Activated naive CD4-positive, alpha-beta T cell treated with anti-CD3 and anti-CD28 coated beads, Interleukin-2, amount 10 ng/mL, durations not matched to agents 7 days and 5 days (primary cell): ENCODE measurements around the gene RPS19.
"Not testable (repeated sequence)": the region's sequence is repeated elsewhere in the genome, so short reads cannot be mapped to it uniquely, and the experiment has no call there.

Experiments used
- CTCF ChIA-PET: fragments of 350-600 bp; sonication (Branson Sonifier 250); formaldehyde crosslinking; loops from one replicate; lab custom pipeline; 2021; ENCODE audit warnings: antibody characterized with exemption; lab: Charles Lee
- DNase-seq: peaks from one replicate; pipeline ENCODE4 v3.0.0-alpha.2; 2020
- H3K27ac Mint-ChIP-seq: one replicate; pipeline ENCODE4 v1.8.0; 2021; ENCODE audit warnings: mild to moderate bottlenecking, moderate library complexity, mixed read lengths
- H3K27me3 Mint-ChIP-seq: one replicate; pipeline ENCODE4 v1.8.0; 2021; ENCODE audit warnings: mild to moderate bottlenecking, mixed read lengths
- H3K36me3 Mint-ChIP-seq: one replicate; pipeline ENCODE4 v1.8.0; 2021; ENCODE audit warnings: mixed read lengths
- H3K4me1 Mint-ChIP-seq: one replicate; pipeline ENCODE4 v1.8.0; 2021; ENCODE audit warnings: mixed read lengths
- H3K4me3 Mint-ChIP-seq: one replicate; pipeline ENCODE4 v1.8.0; 2021; ENCODE audit warnings: mild to moderate bottlenecking, moderate library complexity, mixed read lengths
- H3K9me3 Mint-ChIP-seq: one replicate; pipeline ENCODE4 v1.8.0; 2021; ENCODE audit warnings: mixed read lengths

RPS19 gene

DNA sequence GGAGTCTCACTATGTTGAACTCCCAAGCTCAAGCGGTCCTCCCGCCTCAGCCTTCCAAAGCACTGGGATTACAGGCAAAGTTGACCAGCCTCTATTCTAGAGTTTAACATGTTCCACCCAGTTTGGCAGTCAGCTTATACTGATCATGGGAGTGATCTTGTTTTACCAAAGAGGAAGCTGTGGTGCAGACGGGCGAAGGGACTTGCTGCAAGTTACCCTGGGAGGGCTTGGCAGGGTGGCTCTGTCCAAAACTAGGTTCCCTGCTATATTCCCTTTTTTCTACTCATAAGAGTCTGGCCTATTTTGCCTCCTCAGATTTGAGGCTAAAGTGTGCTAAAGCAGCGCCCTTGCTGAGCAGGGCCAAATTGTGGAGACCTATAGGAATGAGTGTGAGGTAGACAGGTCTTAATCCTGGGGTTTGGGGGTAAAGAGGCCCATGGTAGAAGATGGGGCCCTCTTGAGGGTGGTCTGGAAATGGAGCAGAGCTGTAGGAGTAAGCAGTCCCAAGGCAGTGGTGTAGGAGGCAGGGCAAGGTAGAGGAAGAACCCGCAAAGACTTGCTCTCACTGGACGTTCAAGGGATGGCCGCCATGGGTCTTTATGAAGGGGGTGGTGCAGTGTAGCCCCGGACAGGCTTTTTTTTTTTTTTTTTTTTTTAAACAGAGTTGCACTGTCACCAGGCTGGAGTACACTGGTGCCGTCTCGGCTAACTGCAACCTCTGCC lies 3.3 kb downstream of the RPS19 start:
- H3K27ac Mint-ChIP-seq: peak overlapping the region; percentile 56
- H3K4me3 Mint-ChIP-seq: peak overlapping the region; percentile 14
- no peak for DNase-seq
- H3K27me3 Mint-ChIP-seq: no peaks in the 10 kb centered on the region
- CTCF ChIA-PET: interaction anchor here (1.1 to 3.0 kb wide), 2 partner anchors 9 to 71 kb away, joined by 3 to 18 read pairs; no protein-coding TSS in a partner anchor
- peaks cover 69% of the 10 kb centered on the region for H3K4me1 Mint-ChIP-seq
- H3K36me3 Mint-ChIP-seq: peaks cover 56% of the 10 kb centered on the region
- no peaks in the 10 kb centered on the region for H3K9me3 Mint-ChIP-seq

DNA sequence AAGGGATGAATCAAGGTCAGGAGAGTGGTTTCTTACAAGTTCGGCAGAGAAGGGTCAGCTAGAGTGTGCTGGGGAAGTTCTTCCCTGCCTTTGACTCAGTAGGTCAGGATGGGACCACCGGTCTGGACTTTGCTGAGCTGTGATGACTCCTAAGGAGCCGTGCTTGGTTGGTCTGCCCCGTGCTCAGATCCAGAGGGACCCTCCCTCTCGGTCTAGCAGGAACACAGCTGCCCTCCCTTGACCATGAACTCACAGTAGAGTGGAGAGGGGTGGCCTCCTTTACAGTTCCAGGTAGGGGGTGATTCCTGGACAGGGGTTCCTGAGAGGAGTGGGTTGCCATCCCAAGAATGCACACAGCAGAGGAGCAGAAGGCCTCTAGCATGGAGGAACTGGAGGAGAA lies 4.3 kb downstream of the RPS19 start:
- DNase-seq: no peak
- H3K36me3 Mint-ChIP-seq: peaks cover 63% of the 10 kb centered on the region
- H3K9me3 Mint-ChIP-seq: no peaks in the 10 kb centered on the region
- CTCF ChIA-PET: interaction anchor here (1.1 to 3.0 kb wide), 4 partner anchors 8 to 87 kb away, joined by 3 to 18 read pairs (median 4); no protein-coding TSS in a partner anchor
- no peaks in the 10 kb centered on the region for H3K27me3 Mint-ChIP-seq
- no peak overlapping the region for H3K4me3 Mint-ChIP-seq
- peak overlapping the region; percentile 71 for H3K27ac Mint-ChIP-seq
- peaks cover 73% of the 10 kb centered on the region for H3K4me1 Mint-ChIP-seq

DNA sequence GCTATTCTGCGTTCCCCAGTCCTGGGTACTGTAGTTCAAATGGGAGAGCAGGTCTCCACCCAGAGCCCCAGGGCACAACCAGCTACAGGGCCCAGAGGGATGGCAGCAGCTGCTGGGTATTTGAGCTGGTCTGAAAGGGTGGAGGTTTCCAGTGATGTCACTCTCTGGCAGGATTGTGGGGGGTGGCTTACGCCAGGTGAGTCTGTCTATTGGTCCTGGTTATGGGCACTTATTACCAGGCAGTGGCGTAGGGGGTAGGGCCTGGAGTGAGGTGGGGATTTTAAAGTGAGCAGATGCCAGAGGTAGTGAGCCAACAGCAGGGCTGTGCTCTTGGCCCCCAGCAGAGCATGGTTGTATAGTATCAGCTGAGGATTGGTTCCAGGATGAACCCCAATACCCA lies 6.2 kb downstream of the RPS19 start:
- CTCF ChIA-PET: no interaction called here
- peaks cover 85% of the 10 kb centered on the region for H3K4me1 Mint-ChIP-seq
- peak overlapping the region; percentile 70 for H3K27ac Mint-ChIP-seq

DNA sequence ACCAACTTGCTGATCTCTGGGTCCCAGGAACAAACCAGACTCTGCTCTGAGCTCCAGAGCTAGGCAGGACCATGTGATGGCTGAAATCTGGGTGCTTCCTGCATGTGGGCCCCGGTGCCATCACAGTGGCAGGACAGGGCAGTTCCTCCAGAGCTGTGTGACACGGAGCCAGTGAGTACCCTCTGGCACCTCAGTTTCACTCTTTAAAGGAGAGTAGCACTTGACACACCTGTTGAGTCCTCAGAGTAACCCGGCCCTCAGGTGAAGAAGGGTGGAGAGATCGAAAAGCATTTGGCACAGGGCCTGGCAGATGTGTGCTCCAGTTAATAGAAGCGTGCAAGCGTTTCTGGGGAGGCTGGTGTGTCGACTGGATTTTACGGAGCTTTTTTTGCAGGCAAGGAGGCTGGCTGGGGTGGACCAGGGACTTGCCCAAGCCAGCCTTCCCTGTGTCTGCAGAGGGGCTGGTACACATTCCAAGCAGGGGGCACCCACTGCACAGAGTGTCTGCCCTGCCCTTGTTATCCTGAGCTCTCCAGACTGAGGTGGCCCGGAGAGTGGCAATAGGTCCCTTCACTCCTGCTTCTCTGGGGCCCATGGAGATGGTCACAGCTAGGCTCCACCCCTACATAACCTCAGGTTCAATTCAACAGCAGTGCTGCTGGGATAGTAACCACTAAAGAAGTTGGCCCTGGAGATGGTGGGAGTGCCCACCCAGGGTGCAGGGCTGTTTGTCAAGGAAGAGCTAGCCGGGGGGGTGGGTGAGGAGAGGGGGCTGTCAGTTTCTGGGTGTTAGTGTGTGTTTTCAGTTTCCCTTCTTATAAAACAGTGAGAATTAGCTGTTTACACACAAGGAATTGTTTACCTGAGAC lies 8.3 kb downstream of the RPS19 start:
- H3K36me3 Mint-ChIP-seq: peaks cover 65% of the 10 kb centered on the region
- H3K27ac Mint-ChIP-seq: peak overlapping the region; percentile 89
- peak overlapping the region; percentile 2 for H3K4me3 Mint-ChIP-seq
- CTCF ChIA-PET: interaction anchor here (0.8 to 1.4 kb wide), 2 partner anchors 18 to 83 kb away, joined by 3 to 4 read pairs; no protein-coding TSS in a partner anchor
- peaks cover 85% of the 10 kb centered on the region for H3K4me1 Mint-ChIP-seq
- no peak for DNase-seq
- no peaks in the 10 kb centered on the region for H3K9me3 Mint-ChIP-seq
- H3K27me3 Mint-ChIP-seq: no peaks in the 10 kb centered on the region

More for the DNA sequence above, 6.2 kb downstream of the RPS19 start:
- no peaks in the 10 kb centered on the region for H3K9me3 Mint-ChIP-seq
- H3K36me3 Mint-ChIP-seq: peaks cover 71% of the 10 kb centered on the region
- no peak overlapping the region for H3K4me3 Mint-ChIP-seq
- no peaks in the 10 kb centered on the region for H3K27me3 Mint-ChIP-seq
- no peak for DNase-seq

DNA sequence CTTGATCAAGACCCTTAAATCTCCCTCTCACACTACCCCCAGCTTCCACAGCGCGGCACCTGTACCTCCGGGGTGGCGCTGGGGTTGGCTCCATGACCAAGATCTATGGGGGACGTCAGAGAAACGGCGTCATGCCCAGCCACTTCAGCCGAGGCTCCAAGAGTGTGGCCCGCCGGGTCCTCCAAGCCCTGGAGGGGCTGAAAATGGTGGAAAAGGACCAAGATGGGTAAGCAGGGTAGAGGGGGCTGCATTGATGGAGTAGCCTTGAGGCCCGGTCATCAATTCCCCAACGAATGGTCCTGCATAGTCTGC lies 8.9 kb downstream of the RPS19 start:
- no peaks in the 10 kb centered on the region for H3K27me3 Mint-ChIP-seq
- H3K27ac Mint-ChIP-seq: peak overlapping the region; percentile 89
- peaks cover 62% of the 10 kb centered on the region for H3K36me3 Mint-ChIP-seq
- peaks cover 87% of the 10 kb centered on the region for H3K4me1 Mint-ChIP-seq
- no peak overlapping the region for H3K4me3 Mint-ChIP-seq
- CTCF ChIA-PET: interaction anchor here (0.8 to 2.2 kb wide), 2 partner anchors 19 to 83 kb away, joined by 4 read pairs; no protein-coding TSS in a partner anchor
- no peak for DNase-seq
- H3K9me3 Mint-ChIP-seq: no peaks in the 10 kb centered on the region

DNA sequence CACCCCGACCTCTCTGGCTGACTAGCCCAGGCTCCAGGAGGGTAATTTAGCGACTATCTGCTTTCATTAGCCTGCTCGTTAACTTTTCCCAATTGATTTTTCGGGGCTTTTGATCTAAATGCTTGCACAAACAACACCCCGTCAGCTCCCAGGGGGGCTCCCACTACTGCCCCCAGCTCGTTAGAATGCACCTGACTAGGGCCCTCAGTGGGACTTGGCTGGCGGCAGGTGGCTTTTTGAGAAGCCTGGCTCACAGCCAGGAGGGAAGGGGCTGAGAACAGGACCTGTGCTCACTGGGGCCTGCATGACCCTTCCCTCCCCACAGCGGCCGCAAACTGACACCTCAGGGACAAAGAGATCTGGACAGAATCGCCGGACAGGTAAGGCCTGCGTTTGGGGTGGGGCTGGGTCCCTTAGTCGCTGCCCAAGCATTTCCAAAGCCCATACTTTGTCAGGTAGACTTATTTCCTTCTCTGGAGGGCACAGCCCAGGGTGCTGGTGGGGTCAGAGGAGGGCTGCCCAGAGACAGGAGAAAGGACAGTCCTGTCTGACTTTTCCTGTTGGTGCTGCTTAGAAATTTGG lies 9.4 kb downstream of the RPS19 start:
- Mint-ChIP-seq H3K36me3 (peaks cover 57% of the 10 kb centered on the region), H3K27ac (peak overlapping the region; percentile 99), H3K27me3 (no peaks in the 10 kb centered on the region), H3K4me1 (peaks cover 87% of the 10 kb centered on the region), H3K9me3 (no peaks in the 10 kb centered on the region), H3K4me3 (no peak overlapping the region)
- no peak for DNase-seq
- CTCF ChIA-PET: interaction anchor here (0.8 to 4.4 kb wide), 3 partner anchors 10 to 82 kb away, joined by 4 to 37 read pairs (median 4); partner anchors contain the start of gene RPS19

DNA sequence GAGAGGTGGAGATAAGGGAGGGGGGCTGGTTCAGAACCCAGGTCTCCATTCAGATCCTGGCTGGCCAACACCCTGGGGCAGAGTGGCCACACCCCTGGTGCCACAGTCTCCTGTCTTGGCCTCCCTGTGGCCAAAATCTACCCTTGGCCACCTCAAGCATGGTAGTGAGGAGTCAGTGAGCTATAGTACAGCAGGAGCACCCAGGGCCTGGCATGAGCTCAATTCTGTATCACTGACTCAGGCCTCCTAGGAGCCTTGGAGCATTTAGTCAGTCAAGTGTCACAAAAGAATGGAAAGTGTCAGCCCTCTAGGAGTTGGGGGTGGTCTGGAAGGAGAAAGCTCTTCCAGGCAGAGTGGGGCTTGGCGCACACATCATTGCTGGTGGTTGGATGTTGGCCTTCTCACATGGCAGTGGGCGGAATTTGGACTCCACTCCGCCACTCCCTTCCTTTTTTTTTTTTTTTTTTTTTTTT lies 10.4 kb downstream of the RPS19 start:
- Mint-ChIP-seq H3K4me3 (peak overlapping the region; percentile 35), H3K27ac (peak overlapping the region; percentile 99), H3K27me3 (no peaks in the 10 kb centered on the region), H3K4me1 (peaks cover 88% of the 10 kb centered on the region), H3K36me3 (peaks cover 51% of the 10 kb centered on the region), H3K9me3 (no peaks in the 10 kb centered on the region)
- CTCF ChIA-PET: interaction anchor here (0.9 to 4.4 kb wide), 5 partner anchors 11 to 88 kb away, joined by 4 to 37 read pairs (median 4); partner anchors contain the start of genes RABAC1 and RPS19
- DNase-seq: no peak

DNA sequence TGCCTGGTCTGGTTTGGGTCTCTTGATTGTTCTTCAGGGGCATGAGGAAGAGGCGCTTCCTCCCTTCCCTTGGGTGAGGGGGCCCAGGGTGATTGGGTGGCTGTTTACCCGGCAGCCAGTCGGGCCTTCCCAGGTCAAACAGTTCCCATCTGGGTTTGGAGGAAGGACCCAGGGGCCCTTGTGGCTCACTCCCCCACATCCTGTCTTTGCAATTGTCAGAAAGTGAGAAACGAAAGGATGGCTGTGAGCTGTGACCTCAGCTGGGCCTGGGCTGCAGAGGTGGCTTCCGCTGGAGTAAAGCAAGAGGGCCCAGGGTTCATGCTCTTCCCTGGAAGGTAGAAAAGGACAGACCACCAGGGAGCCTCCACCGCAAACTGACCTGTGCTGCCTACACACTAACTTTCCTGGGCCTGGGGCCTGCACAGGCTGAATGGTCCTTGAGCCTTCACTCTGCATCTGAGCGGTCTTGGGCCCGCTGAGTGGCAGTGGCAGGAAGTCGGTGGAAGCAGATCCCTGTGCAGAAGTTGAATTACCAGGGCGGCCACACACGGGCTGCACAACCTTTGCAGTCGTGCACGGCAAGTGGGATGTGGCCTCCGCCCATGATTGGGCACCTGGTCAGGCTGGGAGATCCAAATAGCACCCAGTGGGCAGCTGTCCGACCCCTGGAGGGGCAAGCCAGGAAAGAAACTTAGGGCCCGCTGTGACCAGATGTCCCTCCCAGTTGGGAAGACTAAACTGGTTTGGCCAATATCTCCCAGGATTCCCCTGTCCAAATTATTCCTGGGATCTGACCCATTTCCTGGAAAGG lies 11.7 kb downstream of the RPS19 start:
- no peaks in the 10 kb centered on the region for H3K27me3 Mint-ChIP-seq
- CTCF ChIA-PET: interaction anchor here (1.3 to 5.9 kb wide), 10 partner anchors 8 to 86 kb away, joined by 4 to 66 read pairs (median 17); partner anchors contain the start of genes ERFL, RABAC1 and RPS19
- peaks cover 92% of the 10 kb centered on the region for H3K4me1 Mint-ChIP-seq
- peak overlapping the region; percentile 62 for H3K4me3 Mint-ChIP-seq
- H3K36me3 Mint-ChIP-seq: peaks cover 45% of the 10 kb centered on the region
- no peaks in the 10 kb centered on the region for H3K9me3 Mint-ChIP-seq
- H3K27ac Mint-ChIP-seq: peak overlapping the region; percentile 99
- DNase-seq: peak; percentile 86

DNA sequence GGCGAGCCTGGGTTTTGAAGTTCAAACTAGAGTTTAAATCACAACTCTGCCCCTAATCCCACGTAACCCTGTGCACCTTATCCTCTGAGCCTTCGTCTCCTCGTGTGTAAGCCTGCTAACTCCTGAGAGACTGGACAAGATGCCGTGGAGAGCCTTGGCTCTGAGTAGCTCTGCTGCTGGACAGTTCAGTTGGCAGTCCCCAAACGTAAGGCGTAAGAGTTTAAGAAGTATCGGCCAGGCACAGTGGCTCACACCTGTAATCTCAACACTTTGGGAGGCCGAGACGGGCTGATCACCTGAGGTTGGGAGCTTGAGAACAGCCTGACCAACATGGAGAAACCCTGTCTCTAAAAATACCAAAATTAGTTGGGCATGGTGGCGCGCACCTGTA lies 12.3 kb downstream of the RPS19 start:
- peaks cover 45% of the 10 kb centered on the region for H3K36me3 Mint-ChIP-seq
- no peak overlapping the region for H3K4me3 Mint-ChIP-seq
- CTCF ChIA-PET: interaction anchor here (0.6 to 5.9 kb wide), 17 partner anchors 9 to 162 kb away, joined by 3 to 66 read pairs (median 9); partner anchors contain the start of genes ERFL, RABAC1 and RPS19
- peaks cover 97% of the 10 kb centered on the region for H3K4me1 Mint-ChIP-seq
- DNase-seq: no peak
- no peaks in the 10 kb centered on the region for H3K27me3 Mint-ChIP-seq
- H3K9me3 Mint-ChIP-seq: no peaks in the 10 kb centered on the region
- peak overlapping the region; percentile 99 for H3K27ac Mint-ChIP-seq

DNA sequence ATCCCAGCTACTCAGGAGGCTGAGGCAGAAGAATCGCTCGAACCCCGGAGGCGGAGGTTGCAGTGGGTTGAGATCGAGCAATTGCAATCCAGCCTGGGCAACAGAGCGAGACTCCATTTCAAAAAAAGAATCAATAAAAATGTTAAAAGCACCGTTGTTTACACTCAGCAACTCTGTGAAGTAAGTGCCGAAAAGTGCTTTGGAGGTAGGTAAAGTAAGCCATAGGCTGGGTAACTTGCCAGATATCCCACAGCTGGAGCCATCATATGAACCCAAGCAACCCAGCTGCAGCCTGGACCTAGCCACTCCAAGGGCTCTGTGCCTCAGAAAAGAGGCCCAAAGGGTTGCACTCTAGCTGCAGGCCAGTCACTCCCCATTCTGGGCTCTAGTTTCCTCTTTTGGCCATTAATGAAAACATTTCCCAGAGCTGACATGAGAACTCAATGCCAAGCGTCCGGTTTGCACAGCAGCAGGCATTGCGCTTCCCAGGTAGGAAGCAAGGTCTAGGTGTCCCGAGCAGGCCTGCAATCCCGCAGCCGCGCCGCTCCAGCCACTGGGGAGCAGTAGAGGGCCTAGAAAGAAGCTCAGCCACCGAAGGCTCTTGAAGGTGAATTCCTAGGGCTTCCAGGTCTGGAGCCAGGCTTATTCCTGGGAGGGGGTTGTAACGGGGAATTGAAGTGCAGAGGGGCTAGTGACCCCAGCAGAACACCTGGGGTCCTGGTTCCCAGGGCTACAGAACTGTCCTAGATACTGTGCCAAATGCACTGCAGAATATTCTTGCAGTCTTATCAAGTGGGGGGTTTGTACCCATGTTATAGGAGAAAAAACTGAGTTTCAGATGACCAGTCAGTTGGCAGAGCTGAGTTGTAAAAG lies 13.0 kb downstream of the RPS19 start:
- Mint-ChIP-seq H3K9me3 (no peaks in the 10 kb centered on the region), H3K4me1 (peaks cover 98% of the 10 kb centered on the region), H3K27ac (peak overlapping the region; percentile 99), H3K4me3 (no peak overlapping the region), H3K36me3 (peaks cover 41% of the 10 kb centered on the region), H3K27me3 (no peaks in the 10 kb centered on the region)
- CTCF ChIA-PET: interaction anchor here (0.6 to 5.9 kb wide), 20 partner anchors 10 to 162 kb away, joined by 3 to 66 read pairs (median 5); partner anchors contain the start of genes ERFL, RABAC1 and RPS19
- peak; percentile 80 for DNase-seq

DNA sequence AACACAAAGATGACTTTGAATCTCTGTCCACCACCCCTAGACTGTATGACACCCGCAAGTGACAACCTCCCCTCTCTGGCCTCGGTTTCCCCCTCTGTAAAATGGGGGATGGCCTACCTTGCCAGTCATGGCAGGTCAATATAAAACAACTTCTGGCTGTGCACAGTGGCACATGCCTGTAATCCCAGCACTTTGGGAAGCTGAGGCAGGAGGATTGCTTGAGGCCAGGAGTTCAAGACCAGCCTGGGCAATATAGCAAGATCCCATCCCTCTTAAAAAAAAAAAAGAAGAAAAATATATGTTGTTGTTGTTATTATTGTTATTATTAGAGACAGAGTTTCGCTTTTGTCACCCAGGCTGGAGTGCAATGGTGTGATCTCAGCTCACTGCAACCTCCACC lies 15.9 kb downstream of the RPS19 start:
- CTCF ChIA-PET: interaction anchor here (0.6 to 5.9 kb wide), 2 partner anchors 11 to 15 kb away, joined by 3 to 66 read pairs; no protein-coding TSS in a partner anchor
- peaks cover 96% of the 10 kb centered on the region for H3K4me1 Mint-ChIP-seq
- DNase-seq, H3K9me3 Mint-ChIP-seq, H3K27me3 Mint-ChIP-seq: not testable (repeated sequence)
- peak overlapping the region; percentile 59 for H3K4me3 Mint-ChIP-seq
- peaks cover 18% of the 10 kb centered on the region for H3K36me3 Mint-ChIP-seq
- H3K27ac Mint-ChIP-seq: peak overlapping the region; percentile 99
